Gastrocnemius medialis (tissue), 4 donors: ENCODE results near the gene ST6GALNAC6. TPM values are rescaled to one million over a fixed set of nuclear protein-coding genes. Genes with fewer than 3 reads are reported as not detected.

Experiments
- ATAC-seq, 2 donors: fragments of 150-250 bp; one replicate each; pipeline ENCODE4 v1.9.1; 2016
- DNase-seq, 2 donors: peaks; one replicate each; pipeline ENCODE4 v3.0.0-alpha.2; 2019
- H3K27ac ChIP-seq, 4 donors: fragments of 200-600 bp; sonication (generic); 1 replicate in 1 of 4; 2 replicates in 3 of 4; pipeline ENCODE4 v1.5.1; 2016 to 2018; ENCODE audit warnings: mild to moderate bottlenecking in 2 of 4, moderate library complexity in 1 of 4
- H3K27me3 ChIP-seq, 3 donors: fragments of 200-600 bp; sonication (generic) in 2 of 3; 1 replicate in 1 of 3; 2 replicates in 2 of 3; pipeline versions ENCODE4 v1.5.1 to v1.6.0; 2016 to 2019; ENCODE audit warnings: mild to moderate bottlenecking in 1 of 3, moderate library complexity in 1 of 3
- H3K36me3 ChIP-seq, 2 donors: fragments of 200-600 bp; sonication (generic) in 1 of 2; one replicate each; pipeline ENCODE4 v1.5.1; 2017 to 2018
- H3K4me1 ChIP-seq, 2 donors: fragments of 200-600 bp; sonication (generic) in 1 of 2; one replicate each; pipeline ENCODE4 v1.5.1; 2016 to 2017; ENCODE audit warnings: mild to moderate bottlenecking in 2 of 2
- H3K4me3 ChIP-seq, 4 donors: fragments of 200-600 bp; sonication (generic) in 3 of 4; 1 replicate in 1 of 4; 2 replicates in 3 of 4; pipeline ENCODE4 v1.5.1; 2016 to 2019; ENCODE audit warnings: mild to moderate bottlenecking in 2 of 4
- H3K9me3 ChIP-seq, 3 donors: fragments of 200-600 bp; sonication (generic) in 2 of 3; 1 replicate in 1 of 3; 2 replicates in 2 of 3; pipeline ENCODE4 v1.5.1; 2016 to 2019
- POLR2A ChIP-seq, 2 donors: fragments of 450-650 bp; IDR thresholded peaks; one replicate each; pipeline ENCODE4 v1.6.1; 2017; ENCODE audit warnings: antibody characterized with exemption in 2 of 2, mild to moderate bottlenecking in 2 of 2, moderate library complexity in 2 of 2
- in situ Hi-C, 4 donors: fragments of 200-750 bp; cut with MboI; loops; one replicate each; pipeline versions ENCODE4 v1.15.0 to v1.8.0; 2017; ENCODE audit warnings: low sequenced_read_pairs in 4 of 4
- intact Hi-C: fragments of 100-400 bp; cut with DNase I; formaldehyde crosslinking; loops from one replicate; pipeline ENCODE4 v1.15.1; 2023; ENCODE audit warnings: low total_unique reads
- total RNA-seq, 4 donors: library from RNA; depleted of rRNA; stranded (reverse); fragments of >200 nt; gene quantifications; one replicate each; pipeline versions ENCODE4 v1.1.0 to v1.2.3, GENCODE V29; 2016
- TF ChIP-seq, protein P1 (sequence below), 5 experiments: fragments of 450-650 bp in 3 of 5; fragments of 200-600 bp in 2 of 5; sonication (generic) in 2 of 5; IDR thresholded peaks in 4 of 5; conservative IDR thresholded peaks in 1 of 5; 1 replicate in 4 of 5; 2 replicates in 1 of 5; pipeline ENCODE4 v1.5.1; 2016 to 2019; ENCODE audit warnings: antibody characterized with exemption in 5 of 5, mild to moderate bottlenecking in 3 of 5, moderate library complexity in 3 of 5

Gene ST6GALNAC6
- total RNA-seq, 4 donors from 2014 or later, result 46.7 to 69.3 (median 56.9) TPM

DNA sequence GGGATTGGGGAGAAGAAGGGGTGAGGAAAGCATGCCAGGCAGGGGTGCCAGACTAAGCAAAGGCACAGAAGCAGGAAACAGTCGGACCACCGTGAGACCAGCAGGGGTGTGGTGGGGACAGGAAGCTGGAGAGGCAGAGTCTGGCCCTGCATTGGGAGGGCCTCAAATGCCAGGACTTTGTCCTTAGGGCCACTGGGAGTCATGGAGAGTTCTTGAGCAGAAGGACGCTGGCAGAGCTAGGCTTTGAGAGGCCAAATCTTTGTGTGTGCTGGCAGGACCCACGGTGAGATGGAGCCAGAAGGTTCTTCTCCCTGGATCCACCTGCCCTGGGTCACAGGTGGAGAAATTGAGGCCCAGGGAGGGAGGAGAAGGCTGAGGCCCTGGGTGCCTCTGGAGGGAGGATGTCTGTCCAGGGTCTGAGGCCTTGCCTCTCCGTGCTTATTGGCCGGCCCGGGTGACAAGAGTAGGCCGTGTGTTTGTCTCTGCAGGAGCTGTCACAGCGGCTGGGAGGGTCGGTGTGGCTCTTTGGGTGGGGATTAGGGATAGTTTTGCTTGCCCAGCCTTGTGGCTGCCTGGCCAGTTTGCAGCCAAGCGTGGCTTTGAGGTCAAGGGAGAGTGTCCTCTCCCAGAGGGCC lies 43.2 kb downstream of the ST6GALNAC6 start:
- Histone ChIP-seq H3K4me3 (no peak overlapping the region), H3K27me3 (no peaks in the 10 kb centered on the region), H3K36me3 (no peaks in the 10 kb centered on the region), H3K4me1 (peaks cover 19 to 30% of the 10 kb centered on the region in 2 donors), H3K27ac (peak overlapping the region in 3 of 4 donors; percentile 69 to 80 (median 78)), H3K9me3 (no peaks in the 10 kb centered on the region)
- TF ChIP-seq, protein P1, sequence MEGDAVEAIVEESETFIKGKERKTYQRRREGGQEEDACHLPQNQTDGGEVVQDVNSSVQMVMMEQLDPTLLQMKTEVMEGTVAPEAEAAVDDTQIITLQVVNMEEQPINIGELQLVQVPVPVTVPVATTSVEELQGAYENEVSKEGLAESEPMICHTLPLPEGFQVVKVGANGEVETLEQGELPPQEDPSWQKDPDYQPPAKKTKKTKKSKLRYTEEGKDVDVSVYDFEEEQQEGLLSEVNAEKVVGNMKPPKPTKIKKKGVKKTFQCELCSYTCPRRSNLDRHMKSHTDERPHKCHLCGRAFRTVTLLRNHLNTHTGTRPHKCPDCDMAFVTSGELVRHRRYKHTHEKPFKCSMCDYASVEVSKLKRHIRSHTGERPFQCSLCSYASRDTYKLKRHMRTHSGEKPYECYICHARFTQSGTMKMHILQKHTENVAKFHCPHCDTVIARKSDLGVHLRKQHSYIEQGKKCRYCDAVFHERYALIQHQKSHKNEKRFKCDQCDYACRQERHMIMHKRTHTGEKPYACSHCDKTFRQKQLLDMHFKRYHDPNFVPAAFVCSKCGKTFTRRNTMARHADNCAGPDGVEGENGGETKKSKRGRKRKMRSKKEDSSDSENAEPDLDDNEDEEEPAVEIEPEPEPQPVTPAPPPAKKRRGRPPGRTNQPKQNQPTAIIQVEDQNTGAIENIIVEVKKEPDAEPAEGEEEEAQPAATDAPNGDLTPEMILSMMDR (IDR thresholded peaks at IDR 0.05 in 4 of 5, conservative IDR thresholded peaks at IDR 0.05 in 1 of 5), result no peak
- no peak for TF ChIP-seq POLR2A (IDR thresholded peaks at IDR 0.05)
- in situ Hi-C loops, result no loop called here
- DNase-seq (no peak), ATAC-seq (no peak)
- intact Hi-C loops, result no loop called here

DNA sequence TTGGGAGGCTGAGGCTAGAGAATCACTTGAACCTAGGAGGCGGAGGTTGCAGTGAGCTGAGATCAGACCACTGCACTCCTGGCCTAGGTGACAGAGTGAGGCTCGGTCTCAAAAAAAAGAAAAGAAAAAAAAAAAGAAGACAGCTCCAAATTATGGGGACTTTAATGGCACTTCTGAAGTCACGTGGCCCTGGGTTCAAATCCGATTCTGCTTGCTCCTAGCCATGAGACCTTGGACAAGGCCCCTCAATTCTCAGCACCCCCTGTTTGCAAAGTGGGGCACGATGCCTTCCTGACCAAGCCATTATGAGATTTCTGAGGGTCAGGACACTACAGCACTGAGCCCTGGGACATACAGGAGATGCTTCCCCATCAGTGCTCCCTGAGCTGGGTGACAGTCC lies 43.9 kb downstream of the ST6GALNAC6 start:
- H3K27ac ChIP-seq, result peak overlapping the region in 3 of 4 donors; percentile 69 to 80 (median 78)

DNA sequence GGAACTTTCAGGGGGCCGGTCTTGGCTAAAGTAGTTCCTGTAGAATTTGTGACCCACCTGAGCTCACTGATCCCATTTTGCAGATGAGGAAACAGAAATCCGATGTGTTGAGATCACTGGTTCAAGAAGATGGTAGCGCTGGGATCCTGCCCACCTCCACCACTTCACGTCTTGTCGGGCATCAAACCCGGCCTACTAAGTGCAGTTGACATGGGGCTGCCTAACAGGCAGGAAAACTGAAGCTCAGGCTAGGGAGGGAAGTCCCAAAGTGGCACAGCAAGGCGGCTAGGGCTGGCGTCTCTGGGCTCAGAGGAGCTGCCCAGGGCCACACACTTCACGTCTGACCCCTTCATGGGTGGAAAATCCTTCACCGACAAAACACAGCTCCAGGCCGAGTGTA lies 44.4 kb downstream of the ST6GALNAC6 start:
- H3K27ac ChIP-seq, result peak overlapping the region; percentile 69 to 80 (median 76)
- intact Hi-C loops (no loop called here), in situ Hi-C loops (no loop called here)
- peak overlapping the region in 3 of 4 donors; percentile 63 to 73 (median 64) for H3K4me3 ChIP-seq
- no peaks in the 10 kb centered on the region for H3K36me3 ChIP-seq
- TF ChIP-seq, protein P1 (IDR thresholded peaks at IDR 0.05 in 4 of 5, conservative IDR thresholded peaks at IDR 0.05 in 1 of 5), result no peak
- no peak for TF ChIP-seq POLR2A (IDR thresholded peaks at IDR 0.05)
- H3K27me3 ChIP-seq, result no peaks in the 10 kb centered on the region
- DNase-seq, result no peak
- peaks cover 18 to 25% of the 10 kb centered on the region in 2 donors for H3K4me1 ChIP-seq
- no peak for ATAC-seq
- no peaks in the 10 kb centered on the region for H3K9me3 ChIP-seq

More for the DNA sequence above, 43.9 kb downstream of the ST6GALNAC6 start:
- intact Hi-C loops, result no loop called here
- ATAC-seq, result no peak
- no peaks in the 10 kb centered on the region for H3K27me3 ChIP-seq
- no peak for DNase-seq
- H3K36me3 ChIP-seq, result no peaks in the 10 kb centered on the region
- no peak overlapping the region for H3K4me3 ChIP-seq
- in situ Hi-C loops, result no loop called here
- H3K4me1 ChIP-seq, result peaks cover 18 to 25% of the 10 kb centered on the region in 2 donors
- TF ChIP-seq POLR2A (IDR thresholded peaks at IDR 0.05), result no peak
- TF ChIP-seq, protein P1 (IDR thresholded peaks at IDR 0.05 in 4 of 5, conservative IDR thresholded peaks at IDR 0.05 in 1 of 5), result no peak
- no peaks in the 10 kb centered on the region for H3K9me3 ChIP-seq

DNA sequence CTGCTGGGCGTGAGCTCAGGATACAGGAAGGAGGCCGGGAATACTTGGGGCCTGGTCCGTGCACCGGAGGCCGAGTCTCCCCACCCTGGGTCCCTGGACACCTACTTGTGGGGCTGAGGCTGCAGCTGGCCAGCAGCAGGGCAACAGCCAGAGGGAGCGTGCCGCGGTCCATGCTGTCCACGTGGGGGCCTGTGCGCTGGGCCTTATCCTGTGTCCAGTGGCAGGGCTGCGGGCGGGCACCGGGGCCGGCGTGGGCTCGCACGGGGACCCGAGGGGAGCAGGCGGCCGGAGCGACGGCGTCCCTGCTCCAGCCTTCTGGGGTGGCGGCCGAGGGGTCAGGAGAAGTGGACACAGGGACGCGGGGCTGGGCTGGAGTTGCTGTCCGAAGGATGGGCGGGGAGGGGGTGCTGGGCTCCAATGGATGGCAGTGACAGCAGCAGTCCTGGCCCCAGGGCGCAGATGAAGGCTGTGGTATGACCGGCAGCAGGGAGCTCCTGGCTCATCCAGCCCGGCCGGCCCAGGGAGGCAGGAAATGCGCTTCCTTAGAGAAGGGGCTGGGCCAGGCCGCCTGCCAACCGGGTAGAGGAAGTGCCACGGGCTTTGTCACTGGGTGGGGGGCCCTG lies 45.1 kb downstream of the ST6GALNAC6 start, which contains the start of gene ENG:
Gene ENG, minus strand, starts transcription at position 475 of the 623 bp plus-strand sequence. Its CDS starts 303 bp downstream, at position 172.
- in situ Hi-C loops (no loop called here), intact Hi-C loops (no loop called here)
- ATAC-seq (peak; percentile 34 to 45), DNase-seq (peak; percentile 43 to 49)
- H3K9me3 ChIP-seq, result no peaks in the 10 kb centered on the region
- TF ChIP-seq, protein P1 (IDR thresholded peaks at IDR 0.05 in 4 of 5, conservative IDR thresholded peaks at IDR 0.05 in 1 of 5), result peak in 1 of 5 experiments; percentile 27
- TF ChIP-seq POLR2A (IDR thresholded peaks at IDR 0.05), result peak in 1 of 2 donors; percentile 22
- no peaks in the 10 kb centered on the region for H3K36me3 ChIP-seq
- H3K27ac ChIP-seq, result peak within 1 kb of the TSS; percentile 69 to 80 (median 76)
- no peaks in the 10 kb centered on the region for H3K27me3 ChIP-seq
- peak within 1 kb of the TSS; percentile 63 to 73 (median 66) for H3K4me3 ChIP-seq
- H3K4me1 ChIP-seq, result peaks cover 18 to 22% of the 10 kb centered on the region in 2 donors
